GM18951 (cell line): ENCODE data around the gene FLACC1.
"Not testable (repeated sequence)": the region's sequence is repeated elsewhere in the genome, so short reads cannot be mapped to it uniquely, and the experiment has no call there.

Experiments
- POLR2A ChIP-seq: IDR thresholded peaks from 4 replicates; pipeline ENCODE4 v1.6.1; 2011; ENCODE audit warnings: mild to moderate bottlenecking; ENCODE audit not compliant: insufficient read length, insufficient read depth; ENCODE audit errors: extremely low read depth
- in situ Hi-C: fragments of 300-500 bp; cut with MboI; formaldehyde crosslinking; loops from one replicate; pipeline ENCODE4 v1.12.0; 2022; ENCODE audit warnings: low sequenced_read_pairs, mixed read lengths, inconsistent platforms; ENCODE audit not compliant: unreplicated experiment

FLACC1 gene

GRCh38 chr2:201343559-201343958, 13.6 kb downstream of the FLACC1 start:
- in situ Hi-C loops, result no loop called here
- no peak for TF ChIP-seq POLR2A

GRCh38 chr2:201342923-201343322, 14.2 kb downstream of the FLACC1 start:
- in situ Hi-C loops, result no loop called here
- no peak for TF ChIP-seq POLR2A

- TF ChIP-seq POLR2A, result no peak
- in situ Hi-C loops, result no loop called here
These were observed 27.7 kb downstream of the FLACC1 start for GRCh38 chr2:201329409-201329808.

- TF ChIP-seq POLR2A, result no peak
- in situ Hi-C loops, result no loop called here
These were observed 29.5 kb downstream of the FLACC1 start for GRCh38 chr2:201327678-201328077.

DNA sequence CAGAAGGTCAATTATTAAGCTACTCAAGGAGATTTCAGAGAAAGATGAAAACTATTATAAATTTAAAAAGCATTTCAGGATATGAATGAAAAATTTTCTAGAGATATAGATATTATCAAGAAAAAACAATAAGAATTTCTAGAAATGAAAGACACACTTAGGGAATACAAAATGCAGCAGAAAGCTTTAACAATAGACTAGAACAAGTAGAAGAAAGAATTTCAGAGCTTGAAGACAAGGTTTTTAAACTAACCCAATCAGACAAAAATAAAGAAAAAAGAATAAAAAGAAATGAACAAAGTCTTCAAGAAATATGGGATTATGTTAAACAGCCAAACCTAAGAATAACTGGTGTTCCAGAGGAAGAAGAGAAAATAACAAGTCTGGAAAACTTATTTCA, 34.4 kb downstream of the FLACC1 start:
- TF ChIP-seq POLR2A, result no peak
- in situ Hi-C loops, result no loop called here

DNA sequence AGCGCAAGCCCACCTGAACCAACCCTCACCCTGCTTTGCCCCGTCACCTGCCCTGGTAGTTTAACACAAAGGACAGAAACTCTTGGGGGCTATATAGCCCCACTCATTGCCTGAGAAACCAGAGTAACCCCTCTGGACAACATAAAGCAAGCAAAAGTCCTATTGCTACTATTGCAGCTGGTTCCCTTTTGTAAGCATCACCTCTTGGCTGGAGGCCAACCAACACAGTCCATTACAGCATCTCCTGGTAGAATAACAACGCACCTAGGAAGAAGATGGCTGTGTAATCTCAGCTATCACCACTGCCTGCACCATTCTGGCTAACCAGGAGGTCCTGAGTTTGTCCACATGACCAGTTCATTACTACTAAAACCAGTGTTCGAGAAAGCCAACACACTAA, 36.4 kb downstream of the FLACC1 start:
- in situ Hi-C loops, result no loop called here
- no peak for TF ChIP-seq POLR2A

DNA sequence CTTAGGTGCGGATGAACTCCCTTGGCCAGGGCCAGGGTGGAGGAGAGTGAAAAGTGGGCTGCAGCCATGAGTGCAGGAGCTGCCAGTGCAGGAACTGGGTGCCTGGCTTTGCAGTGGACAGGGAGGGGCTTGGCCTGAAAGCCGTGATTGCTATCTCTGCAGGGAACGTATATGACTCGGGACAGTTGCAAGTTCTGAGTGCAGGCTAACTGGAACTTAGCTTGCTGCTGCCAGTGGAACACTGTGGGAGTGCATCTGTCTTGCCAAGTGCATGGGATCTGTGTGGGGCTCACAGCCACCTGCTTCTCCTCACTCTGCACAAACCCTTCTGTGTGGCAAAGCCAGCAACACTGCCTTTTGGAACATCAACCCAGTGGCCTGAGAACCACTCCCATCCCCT, 36.9 kb downstream of the FLACC1 start:
- TF ChIP-seq POLR2A, result no peak
- in situ Hi-C loops, result no loop called here

DNA sequence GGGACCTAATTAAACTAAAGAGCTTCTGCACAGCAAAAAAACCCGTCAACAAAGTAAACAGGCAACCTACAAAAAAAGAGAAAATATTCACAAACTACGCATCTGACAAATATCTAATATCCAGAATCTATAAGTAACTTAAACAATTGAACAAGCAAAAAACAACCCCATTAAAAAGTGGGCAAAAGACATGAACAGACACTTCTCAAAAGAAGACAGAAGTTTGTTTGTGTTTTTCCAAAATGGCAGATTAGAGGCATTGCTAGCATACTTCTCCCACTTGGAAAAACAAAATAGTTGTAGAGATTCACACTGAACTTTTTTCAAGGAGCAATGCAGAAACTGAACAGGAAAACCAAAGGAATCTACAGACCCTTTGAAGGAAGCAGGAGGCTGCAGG, 37.6 kb downstream of the FLACC1 start:
- no peak for TF ChIP-seq POLR2A
- in situ Hi-C loops, result no loop called here

GRCh38 chr2:201313362-201313761, 43.8 kb downstream of the FLACC1 start:
- no peak for TF ChIP-seq POLR2A
- in situ Hi-C loops, result no loop called here

DNA sequence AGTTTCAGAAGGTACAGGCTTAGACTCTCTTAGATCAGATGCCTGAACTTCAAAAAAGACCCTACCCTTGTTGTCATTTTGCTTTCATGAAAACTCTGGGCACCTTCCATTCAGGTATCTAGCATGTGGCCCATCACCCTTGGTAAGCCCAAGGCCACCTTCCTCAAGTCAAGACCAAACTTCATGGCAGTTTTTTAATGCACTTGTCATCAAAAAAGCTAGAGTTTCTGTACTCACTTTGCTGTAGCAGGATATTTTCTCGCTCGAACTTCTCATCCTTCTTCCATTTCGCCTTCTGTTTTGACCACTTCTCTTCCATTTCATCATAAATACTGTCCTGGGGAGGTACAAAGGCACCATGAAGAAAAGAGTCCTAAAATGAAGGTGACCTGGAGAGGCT, 48.2 kb downstream of the FLACC1 start:
- TF ChIP-seq POLR2A, result no peak
- in situ Hi-C loops, result no loop called here

DNA sequence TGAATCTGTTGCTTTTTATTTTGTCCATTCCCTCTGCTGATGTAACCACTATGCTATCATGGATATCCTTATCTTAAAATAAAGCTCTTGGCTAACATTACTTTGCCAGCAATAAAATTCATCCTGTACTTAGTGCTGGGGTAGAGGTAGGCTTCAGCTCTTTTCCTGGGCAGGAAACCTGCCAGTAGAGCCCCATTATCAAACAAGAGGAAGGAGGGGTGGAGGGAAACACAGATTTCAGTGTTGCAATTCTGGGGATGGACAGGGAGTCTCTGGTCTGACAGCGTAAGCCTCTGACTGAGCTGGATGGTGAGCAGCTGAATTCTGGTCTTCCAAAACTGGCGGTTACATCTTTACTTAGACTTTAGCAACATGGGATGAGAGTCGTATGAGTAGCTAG, 49.3 kb downstream of the FLACC1 start:
- in situ Hi-C loops, result no loop called here
- TF ChIP-seq POLR2A, result no peak

- in situ Hi-C loops, result not testable (repeated sequence)
These were observed 57.2 kb downstream of the FLACC1 start for GRCh38 chr2:201299929-201300328.

GRCh38 chr2:201298462-201299052, 58.6 kb downstream of the FLACC1 start:
- no peak for TF ChIP-seq POLR2A
- in situ Hi-C loops, result no loop called here

GRCh38 chr2:201290457-201291148, 66.5 kb downstream of the FLACC1 start:
- in situ Hi-C loops, result not testable (repeated sequence)

GRCh38 chr2:201285499-201285898, 71.6 kb downstream of the FLACC1 start:
- in situ Hi-C loops, result no loop called here
- no peak for TF ChIP-seq POLR2A
